Measurements from ENCODE around the gene EIF3J.
A peak's percentile ranks its signal among the peaks of the same experiment; 100 is the strongest.
"Not testable (repeated sequence)": the region's sequence is repeated elsewhere in the genome, so short reads cannot be mapped to it uniquely, and the experiment has no call there.

Gene EIF3J

GRCh38 chr15:44541282-44541958, 4.5 kb downstream of the EIF3J start:
- DNase-seq (ENCODE audit: low read depth in 2 of 3, low spot score in 1 of 3) = no peak

DNA sequence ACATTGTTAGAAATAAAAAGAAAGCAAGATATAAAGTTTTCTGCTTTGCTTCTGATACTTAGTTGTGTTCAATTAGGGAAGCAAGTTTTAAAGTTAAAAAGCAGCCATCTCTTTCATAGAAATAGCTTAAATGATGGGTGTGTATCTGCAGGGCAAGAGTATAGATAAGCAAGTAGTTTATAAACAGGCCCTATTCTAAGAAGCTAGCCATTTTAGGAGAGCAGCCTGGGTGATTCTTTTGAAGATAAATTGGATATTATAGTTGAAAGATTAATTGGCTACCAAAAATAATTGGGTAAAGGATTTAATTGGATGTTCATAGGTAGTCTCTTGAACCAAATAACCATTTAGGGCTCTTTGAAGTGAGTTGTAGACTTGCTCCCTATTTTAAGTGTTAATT, 5.6 kb downstream of the EIF3J start:
- no peak for DNase-seq (ENCODE audit: low read depth in 2 of 3, low spot score in 1 of 3)

GRCh38 chr15:44544745-44545144, 7.8 kb downstream of the EIF3J start:
- not testable (repeated sequence) for DNase-seq (ENCODE audit: low read depth in 2 of 3, low spot score in 1 of 3)

DNA sequence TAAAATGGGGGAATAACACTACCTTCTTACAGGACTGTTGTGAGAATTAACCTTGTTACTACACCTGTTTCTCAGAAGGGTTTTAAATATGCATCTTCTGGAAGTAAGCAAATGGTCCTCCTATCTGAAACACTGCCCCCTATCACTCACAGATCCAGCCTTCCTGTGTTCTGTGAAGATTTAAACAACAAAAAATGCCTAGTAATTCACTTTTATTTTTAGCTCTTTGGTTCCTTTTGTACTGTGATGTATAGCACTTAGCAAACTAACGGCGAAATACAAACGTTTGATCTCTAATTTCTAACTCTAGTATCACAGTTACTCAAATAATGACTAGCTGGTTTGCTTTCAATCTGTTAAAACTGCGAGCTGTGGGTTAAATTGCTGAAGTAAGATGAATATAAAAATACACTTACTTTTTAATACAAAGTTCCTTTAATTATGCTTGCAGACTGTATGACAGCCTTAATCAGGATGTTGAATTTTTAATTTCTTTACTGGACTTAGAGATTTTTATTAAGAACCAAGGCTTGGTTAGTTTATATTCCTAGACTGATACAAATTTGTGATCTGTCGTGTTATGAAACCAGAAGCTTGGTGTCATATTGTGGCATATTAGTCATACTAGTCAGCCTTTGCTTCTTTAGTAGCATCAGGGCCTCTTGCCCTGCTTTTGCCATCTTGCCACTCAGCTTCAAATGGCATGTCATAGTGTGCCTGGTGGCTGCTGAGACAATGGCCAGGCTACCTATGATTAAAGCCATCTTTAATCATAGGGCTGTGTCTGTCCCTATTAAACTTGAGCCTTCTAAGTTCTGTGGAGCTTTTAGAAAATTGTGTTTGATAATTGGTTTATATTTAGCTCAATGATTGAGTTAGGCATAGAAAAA, 9.2 kb downstream of the EIF3J start:
- DNase-seq (ENCODE audit: low read depth in 2 of 3, low spot score in 1 of 3) = peak; percentile 31 to 49 (median 46)

DNA sequence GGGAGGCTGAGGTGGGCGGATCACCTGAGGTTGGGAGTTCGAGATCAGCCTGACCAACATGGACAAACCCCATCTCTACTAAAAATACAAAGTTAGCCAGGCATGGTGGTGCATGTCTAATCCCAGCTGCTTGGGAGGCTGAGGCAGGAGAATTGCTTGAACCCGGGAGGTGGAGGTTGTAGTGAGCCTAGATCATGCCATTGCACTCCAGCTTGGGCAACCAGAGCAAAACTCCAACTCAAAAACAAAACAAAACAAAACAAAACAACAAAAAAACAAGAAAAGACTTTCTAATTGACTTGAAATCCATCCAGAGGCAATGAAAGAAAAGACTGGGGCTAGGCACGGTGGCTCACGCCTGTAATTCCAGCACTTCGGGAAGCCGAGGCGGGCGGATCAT, 12.2 kb downstream of the EIF3J start:
- not testable (repeated sequence) for DNase-seq (ENCODE audit: low read depth in 2 of 3, low spot score in 1 of 3)

- no peak for DNase-seq (ENCODE audit: low read depth in 2 of 3, low spot score in 1 of 3)
Measured at GRCh38 chr15:44550256-44550655, 13.3 kb downstream of the EIF3J start.

GRCh38 chr15:44550734-44551133, 13.8 kb downstream of the EIF3J start:
- DNase-seq (ENCODE audit: low read depth in 2 of 3, low spot score in 1 of 3) = no peak

DNA sequence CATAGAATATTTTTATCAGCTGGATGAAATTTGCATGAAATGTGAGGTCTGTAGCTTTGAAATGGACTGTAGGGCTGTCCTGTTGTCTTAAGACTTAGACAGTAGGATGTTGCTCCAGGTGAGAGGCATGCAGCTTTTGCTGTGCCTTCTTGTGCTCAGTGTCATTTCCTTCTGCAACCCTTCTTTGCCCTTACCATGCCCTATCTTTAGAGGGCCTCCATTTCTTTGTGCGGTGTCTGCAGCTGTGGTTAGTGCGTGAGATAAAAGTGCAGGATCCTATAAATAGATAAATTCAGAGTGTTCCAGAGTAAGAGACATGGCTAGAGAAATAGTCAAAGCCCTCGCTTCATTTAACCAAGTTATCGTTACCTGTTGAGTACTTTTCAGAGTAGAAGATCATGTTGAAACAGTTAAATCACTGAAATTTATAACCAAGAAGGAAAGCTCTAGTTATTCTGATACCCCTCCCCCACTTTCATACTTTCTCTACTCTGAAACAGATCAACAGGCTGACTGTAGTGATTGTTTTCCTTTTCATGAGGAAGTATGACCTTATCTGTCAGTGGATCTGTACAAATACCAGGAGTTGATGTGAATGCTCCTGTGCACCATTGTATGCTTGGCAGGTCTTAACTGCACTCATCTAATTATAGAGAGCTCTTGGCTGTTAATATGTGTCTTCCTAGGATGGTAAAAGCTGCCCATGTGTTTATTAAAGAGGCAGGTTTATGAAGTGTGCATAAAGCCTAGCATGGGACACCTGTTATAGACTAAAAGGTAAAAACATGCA, 18.2 kb downstream of the EIF3J start:
- no peak for DNase-seq (ENCODE audit: low read depth in 2 of 3, low spot score in 1 of 3)

DNA sequence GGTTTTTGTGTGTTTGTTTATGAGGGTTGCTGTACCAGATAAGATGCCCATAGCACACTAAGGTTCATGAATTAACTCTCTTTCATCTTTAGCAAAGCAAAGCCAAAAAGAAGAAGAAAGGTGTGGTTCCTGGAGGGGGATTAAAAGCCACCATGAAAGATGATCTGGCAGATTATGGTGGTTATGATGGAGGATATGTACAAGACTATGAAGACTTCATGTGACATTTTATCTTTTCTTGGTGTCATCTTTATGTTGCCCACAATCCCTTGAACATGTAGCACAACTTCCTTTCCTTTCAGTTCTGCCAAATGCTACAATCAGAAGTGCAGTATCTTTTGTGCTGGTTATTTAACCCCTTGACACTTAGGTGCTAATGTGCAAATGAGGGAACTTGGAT, 24.0 kb downstream of the EIF3J start:
- DNase-seq (ENCODE audit: low read depth in 2 of 3, low spot score in 1 of 3) = not testable (repeated sequence)

DNA sequence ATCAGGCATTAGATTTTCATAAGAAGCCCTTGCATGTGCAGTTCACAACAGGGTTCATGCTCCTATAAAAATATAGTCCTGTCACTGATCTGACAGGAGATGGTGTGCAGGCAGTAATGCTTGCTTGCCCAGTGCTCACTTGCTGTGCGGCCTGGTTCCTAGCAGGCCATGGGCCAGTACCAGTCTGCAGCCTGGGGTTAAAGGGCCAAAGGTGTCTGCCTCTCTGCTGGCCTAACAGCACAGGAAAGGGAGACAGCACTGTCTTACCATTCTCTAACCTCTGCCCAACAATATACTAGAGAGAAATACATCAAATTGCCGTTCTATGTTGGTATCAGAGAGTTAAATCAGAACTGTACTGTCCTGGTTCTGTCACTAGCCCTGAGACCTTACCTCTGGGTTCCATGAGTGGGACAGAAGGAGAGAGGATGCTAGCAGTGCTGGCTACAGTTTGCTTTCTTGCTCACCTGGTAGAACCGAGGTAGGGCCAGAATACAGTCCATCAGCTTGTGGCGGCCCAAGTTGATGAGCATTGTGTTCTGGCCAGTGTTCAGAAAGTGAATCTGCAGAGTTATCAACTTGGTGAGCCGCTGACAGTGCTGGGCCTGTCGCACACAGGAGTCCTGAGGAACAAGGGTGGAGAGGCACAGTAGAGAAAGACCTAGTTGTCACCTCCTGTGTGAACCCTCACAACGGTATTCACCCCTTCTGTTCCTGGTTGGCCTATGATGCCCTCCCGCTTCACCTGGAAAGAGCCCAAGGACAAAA, 28.6 kb downstream of the EIF3J start:
- no peak for DNase-seq (ENCODE audit: low read depth in 2 of 3, low spot score in 1 of 3)

DNA sequence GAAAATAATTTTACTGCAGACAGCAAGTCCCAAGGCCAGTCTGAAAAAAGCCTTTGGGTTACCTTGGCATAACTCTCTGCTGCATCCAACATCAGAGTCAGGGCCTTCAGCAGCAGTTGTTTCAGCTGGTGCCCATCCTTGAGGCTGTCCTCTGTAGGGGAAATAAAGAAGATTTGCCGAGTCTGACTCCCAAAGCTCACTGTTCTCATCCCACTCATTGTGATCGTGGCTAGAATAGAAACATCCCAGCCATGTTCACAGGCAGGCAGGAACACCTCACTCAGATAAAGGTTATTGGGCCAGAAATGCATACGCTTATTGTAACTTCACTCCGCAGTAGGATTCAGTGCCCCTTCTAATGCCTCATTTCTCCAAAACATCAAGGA, 29.2 kb downstream of the EIF3J start:
- DNase-seq (ENCODE audit: low read depth in 2 of 3, low spot score in 1 of 3) = no peak

DNA sequence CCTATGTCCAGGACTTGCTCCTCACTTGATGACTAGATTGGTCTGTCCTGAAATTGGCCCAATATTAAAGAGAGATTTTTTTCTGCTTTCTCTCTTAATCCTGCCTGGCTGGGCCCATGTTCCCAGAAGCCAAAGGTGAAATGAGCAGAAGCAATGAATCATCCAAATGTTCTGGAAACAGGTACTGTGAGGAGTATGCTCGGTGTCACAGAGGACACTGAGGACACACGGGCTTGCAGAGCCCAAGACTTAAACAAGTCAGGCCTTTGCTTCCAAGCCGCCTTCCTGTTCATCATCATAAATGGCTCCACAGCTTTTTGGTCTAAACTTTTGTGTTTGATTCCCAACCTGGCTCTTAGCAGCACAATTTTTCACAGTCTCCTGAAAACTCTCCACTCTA, 31.4 kb downstream of the EIF3J start:
- no peak for DNase-seq (ENCODE audit: low read depth in 2 of 3, low spot score in 1 of 3)

- DNase-seq (ENCODE audit: low read depth in 2 of 3, low spot score in 1 of 3) = no peak
Measured at GRCh38 chr15:44569316-44569715, 32.4 kb downstream of the EIF3J start.

- DNase-seq (ENCODE audit: low read depth in 2 of 3, low spot score in 1 of 3) = no peak
Measured at GRCh38 chr15:44570361-44570760, 33.4 kb downstream of the EIF3J start.

DNA sequence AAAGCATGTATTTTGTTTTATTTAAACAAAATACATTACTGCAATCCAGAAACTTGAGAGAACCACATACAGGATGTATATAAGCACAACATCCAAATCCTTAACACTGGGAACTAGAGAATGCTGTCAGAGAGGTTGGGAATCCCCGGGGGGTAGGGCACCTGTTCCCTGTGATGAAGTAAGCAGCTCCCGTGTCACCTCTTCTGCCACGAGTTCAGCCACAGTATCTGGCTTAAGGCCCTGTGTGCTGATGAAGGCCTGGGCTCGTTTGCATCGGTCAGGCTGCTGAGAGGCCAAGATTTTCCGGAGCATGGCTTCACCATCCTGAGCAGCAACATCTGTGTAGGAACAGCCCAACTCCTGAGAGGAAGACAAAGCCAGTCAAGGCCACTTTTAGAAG, 36.4 kb downstream of the EIF3J start:
- no peak for DNase-seq (ENCODE audit: low read depth in 2 of 3, low spot score in 1 of 3)

GRCh38 chr15:44574734-44575133, 37.8 kb downstream of the EIF3J start:
- DNase-seq (ENCODE audit: low read depth in 2 of 3, low spot score in 1 of 3) = no peak

- DNase-seq (ENCODE audit: low read depth in 2 of 3, low spot score in 1 of 3) = no peak
Measured at GRCh38 chr15:44580105-44580504, 43.2 kb downstream of the EIF3J start.

DNA sequence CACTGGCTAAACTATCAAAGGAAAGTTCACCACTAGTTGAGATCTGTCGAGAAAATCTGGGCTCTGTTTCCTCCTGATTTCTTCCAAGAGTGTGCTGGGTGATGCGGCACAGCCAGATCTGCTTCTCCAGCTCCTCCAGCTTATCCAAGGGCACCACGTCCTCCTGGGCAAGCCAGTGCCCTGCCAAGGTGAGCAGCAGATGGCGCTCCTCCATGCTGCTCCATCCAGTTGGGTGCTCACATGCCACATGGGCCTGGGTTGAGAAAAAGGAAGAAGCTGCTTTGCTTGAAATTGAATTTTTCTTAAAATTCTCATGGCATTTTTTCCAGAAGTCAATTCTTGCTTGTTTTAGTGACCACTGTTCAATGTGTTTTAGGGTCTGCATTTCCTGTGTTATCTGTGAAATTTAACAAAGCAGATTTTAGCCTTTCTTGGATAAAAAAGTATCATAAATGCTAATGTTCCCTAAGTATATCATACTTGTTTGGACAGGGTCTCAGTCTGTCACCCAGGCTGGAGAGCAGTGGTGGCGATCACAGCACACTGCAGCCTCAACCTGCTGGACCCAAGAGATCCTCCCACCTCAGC, 47.3 kb downstream of the EIF3J start:
- DNase-seq (ENCODE audit: low read depth in 2 of 3, low spot score in 1 of 3) = peak; percentile 32 to 39 (median 33)

- no peak for DNase-seq (ENCODE audit: low read depth in 2 of 3, low spot score in 1 of 3)
Measured at GRCh38 chr15:44585633-44586032, 48.7 kb downstream of the EIF3J start.

GRCh38 chr15:44588541-44588940, 51.6 kb downstream of the EIF3J start:
- DNase-seq (ENCODE audit: low read depth in 2 of 3, low spot score in 1 of 3) = no peak

GRCh38 chr15:44591326-44591725, 54.4 kb downstream of the EIF3J start:
- DNase-seq (ENCODE audit: low read depth in 2 of 3, low spot score in 1 of 3) = no peak
